NCI-H82 (cell line): ENCODE data around the gene GSE1.

ENCODE experiments used
- DNase-seq: peaks from one replicate; lab custom pipeline; 2025; lab: John Stamatoyannopoulos, UW

Gene GSE1

DNA sequence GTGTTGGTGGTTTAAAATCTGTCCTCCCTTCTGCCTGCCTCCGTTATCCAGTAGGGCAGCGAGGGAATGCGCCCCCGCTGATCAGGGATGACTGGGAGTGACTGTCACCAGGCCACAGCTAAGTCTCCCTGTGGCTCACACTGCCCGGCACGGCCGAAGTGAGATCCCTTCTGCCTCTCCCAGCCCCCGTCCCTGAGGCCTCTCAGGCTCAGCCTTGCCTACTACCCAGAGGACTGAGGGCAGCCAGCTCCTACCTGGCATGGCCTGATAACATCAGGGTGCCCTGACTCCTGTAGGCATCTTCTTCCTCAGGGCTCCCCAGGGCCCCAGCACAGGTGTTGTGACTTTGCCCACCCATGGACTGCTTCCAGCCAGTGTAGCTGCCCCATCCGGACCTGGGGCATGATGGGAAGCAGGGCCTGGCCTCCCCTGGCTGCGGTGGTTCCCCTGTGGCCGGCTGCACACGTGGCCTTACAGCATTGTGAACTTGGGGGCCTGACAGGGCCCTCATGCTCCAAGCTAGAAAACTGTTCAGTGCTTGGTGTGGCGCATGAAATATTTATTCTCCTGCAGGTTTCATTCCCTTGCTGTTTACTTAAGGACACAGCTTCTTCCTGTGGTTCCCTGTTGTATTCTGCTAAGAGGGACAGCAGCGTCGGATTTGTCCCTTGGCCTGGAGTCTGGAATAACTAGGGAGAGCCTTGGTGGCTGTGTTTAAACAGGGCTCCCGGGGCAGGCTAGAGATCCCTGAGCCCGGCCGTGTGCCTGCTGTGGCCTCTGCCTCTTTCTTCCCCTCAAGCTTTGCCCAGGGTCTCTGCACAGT lies 45.6 kb downstream of the GSE1 start:
- DNase-seq, result no peak

DNA sequence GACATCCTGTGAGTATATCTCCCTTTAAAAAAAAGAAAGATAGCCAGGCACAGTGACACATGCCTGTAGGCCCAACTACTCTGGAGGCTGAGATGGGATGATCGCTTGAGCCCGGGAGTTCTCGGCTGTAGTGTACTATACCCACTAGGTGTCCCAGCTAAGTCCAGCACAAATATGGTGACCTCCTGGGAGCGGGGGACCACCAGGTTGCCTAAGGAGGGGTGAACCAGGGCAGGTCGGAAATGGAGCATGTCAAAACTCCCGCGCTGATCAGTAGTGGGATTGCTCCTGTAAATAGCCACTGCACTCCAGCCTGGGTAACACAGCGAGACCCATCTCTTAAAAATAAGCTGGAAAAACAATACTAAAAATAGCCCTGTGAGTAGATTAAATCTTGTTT lies 46.2 kb downstream of the GSE1 start:
- DNase-seq, result no peak

DNA sequence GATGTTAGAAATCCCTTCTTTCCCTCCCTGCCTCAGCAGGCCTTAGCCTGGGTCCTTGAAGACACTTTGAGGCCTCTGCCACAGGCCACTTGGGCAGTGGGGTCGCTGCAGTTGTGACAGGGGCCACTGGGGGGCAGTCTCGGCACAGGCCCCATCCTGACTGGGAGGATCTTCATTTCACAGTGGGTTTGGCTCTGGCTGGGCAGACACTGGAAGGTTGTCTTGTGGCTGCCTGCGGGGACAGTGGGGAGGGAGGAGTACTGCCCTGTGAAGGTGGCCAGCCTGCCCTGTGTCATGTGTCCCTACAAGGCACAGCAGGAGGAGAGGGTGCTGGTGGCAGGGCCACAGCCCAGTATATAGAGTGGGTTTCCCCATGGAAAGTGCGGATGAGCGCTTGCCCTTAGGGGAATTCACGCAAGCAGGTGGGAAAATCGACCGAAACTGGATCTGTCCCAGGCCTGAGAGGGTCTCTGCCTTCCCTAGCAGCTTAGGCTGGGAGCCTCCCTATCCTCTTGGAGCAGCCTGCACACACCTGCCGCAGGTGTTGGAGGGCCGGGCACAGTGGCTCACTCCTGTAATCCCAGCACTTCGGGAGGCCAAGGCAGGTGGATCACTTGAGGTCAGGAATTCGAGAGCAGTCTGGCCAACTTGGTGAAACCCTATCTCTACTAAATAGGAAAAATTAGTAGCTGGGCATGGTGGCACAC lies 46.8 kb downstream of the GSE1 start:
- DNase-seq, result peak; percentile 80

DNA sequence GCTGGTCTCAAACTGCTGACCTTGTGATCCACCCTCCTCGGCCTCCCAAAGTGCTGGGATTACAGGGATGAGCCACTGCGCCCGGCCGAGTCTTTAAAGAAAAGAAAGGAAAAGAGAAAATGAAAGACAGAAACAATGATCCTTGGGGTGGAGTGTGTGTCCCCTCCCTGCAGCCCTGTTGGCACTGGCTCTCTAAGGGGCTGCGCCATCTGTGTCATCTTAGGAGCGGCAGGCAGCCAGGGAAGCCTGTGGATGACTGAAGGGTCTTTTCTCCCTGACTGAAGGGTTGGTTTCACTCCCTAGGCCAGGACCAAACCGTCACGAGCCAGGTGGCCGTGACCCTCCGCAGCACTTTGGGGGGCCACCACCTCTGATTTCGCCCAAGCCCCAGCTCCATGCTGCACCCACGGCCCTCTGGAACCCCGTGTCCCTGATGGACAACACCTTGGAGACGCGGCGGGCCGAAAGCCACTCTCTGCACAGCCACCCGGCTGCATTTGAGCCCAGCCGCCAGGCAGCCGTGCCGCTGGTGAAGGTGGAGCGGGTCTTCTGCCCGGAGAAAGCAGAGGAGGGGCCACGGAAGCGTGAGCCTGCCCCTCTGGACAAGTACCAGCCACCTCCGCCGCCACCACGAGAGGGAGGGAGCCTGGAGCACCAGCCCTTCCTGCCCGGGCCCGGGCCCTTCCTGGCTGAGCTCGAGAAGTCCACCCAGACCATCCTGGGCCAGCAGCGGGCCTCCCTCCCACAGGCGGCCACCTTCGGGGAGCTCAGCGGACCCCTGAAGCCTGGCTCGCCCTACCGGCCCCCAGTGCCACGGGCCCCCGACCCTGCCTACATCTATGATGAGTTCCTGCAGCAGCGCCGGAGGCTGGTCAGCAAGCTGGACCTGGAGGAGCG lies 48.0 kb downstream of the GSE1 start:
- no peak for DNase-seq

DNA sequence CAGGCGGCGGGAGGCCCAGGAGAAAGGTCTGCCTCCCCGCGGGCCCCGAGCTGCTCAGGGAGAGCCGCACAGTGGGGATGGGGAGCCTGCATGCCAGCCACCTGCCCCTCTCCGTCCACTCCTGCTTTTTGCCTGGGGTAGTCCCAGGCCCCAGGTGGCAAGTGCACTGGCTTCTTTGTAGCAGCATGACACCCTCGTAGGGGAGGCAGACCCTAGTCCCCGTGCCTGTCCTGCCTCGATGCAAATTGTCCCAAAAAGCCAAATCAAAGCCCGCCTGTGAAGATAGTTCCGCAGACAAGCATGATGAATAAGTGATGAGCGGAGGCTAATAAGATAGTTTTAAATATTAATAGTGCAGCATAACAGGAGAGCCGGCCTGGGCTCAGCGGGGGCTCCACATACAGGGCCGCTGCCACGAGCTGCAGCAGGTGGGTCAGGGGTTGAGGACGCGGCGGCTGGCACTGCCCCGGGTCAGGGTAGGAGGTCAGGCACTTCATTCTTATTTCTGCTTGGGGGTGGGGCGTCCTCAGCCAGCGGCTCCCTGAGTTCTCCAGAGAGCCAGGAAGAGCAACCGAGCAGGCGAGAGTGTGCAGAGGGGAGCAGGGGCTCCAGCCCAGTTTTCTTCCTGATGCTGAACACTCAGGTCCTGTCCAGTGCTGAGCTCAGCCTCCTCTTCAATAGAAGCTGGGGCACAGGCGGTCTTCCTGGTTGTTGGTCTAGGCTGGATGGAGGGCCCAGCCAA lies 48.8 kb downstream of the GSE1 start:
- no peak for DNase-seq

DNA sequence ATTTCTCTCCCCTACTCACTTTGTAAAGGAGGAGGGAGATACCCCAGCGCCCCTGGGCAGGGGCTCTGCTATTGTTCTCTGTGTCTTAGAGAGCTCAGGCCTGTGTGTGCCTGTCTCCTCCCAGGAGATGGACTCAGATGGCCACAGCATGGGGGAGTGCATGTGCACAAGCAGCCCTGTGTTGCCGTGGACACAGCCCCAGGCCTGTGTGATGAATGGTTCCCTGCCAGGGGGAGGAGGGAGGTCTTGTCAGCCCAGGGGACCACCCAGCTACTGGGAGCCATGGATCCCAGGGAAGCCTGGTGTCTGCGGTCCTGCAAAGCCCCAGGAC lies 49.3 kb downstream of the GSE1 start:
- no peak for DNase-seq

DNA sequence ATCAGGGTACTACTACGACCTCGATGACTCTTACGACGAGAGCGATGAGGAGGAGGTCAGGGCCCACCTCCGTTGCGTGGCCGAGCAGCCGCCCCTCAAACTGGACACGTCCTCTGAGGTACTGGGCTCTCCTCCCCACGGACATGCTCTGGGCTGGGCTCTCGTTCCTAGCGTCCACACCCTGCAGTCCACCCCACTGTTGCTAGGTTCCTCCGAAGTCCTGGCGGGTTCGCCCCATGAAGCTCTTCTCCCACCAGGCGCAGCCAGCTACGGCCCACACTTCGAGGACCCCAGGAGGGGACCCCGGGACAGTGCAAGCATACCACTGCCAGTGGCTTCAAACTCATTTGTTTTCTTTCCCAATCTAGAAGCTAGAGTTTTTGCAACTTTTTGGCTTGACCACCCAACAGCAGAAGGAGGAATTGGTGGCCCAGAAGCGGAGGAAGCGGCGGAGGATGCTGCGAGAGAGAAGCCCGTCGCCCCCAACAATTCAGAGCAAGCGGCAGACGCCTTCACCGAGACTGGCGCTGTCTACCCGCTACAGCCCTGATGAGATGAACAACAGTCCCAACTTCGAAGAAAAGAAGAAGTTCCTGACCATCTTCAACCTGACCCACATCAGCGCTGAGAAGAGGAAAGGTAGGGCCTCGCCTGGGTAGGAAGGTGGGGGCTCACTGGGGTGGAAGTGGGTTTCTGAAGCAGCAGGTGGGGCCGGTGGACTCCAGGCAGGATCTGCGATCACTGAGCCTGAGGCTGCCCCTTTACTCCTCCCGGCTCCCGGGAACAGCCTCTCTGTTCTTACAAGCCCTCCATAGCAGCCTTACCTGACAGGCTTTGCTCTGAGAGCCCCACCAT lies 50.1 kb downstream of the GSE1 start:
- no peak for DNase-seq

DNA sequence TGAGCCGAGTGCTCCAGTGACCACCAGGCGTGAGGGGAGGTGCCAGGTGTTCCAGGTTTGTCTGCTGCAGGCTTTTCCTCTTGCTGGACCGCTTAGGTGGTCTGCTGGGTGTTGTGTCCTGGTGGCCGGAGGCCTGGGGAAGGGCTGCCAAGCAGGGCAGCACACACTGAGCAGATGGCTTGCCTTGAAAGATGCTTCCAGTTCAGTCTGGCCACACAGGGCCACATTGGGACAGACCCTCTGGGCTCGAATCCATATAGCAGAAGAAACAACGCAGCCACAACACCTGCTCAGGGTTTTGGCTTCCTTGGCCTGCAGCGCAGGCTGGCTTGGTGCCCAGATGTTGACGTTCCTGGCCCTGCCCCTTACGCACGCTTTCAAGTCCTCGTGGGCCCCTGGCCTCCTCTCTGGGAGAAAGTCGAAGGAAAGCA lies 50.8 kb downstream of the GSE1 start:
- DNase-seq, result no peak

DNA sequence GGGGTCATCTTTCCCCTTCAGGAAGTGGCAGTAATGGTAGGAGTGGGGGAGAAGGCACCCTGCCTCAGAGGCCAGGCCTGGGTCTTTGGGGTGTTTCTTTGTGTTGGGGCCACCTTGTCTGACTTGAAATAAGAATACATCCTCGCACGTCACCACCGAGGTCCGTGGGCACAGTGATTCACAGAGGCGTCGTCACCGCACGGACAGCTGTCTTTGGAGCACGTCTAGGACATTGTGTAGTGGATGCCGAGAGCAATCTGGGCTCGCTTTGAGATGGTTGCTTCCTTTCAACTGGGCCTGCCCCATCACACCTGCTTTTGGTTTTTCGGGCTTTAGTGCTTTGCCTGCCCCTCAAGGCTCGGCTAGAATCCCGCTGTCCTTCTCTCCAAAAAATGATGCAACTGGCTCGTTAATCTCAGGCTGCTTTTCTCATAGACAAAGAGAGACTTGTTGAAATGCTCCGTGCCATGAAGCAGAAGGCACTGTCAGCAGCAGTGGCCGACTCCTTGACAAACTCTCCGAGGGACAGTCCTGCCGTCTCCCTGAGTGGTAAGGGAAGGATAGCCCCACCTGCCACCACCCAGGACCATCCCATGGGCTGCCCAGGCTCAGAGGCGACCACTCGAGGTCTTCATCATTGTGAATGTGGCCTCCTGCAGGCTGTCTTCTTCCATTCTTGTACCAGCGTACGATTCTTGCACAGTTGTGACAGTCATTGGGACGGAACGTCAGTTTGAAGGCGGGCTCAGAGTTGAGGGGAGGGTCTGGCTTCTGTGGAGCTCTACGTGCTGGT lies 51.7 kb downstream of the GSE1 start:
- DNase-seq, result no peak

DNA sequence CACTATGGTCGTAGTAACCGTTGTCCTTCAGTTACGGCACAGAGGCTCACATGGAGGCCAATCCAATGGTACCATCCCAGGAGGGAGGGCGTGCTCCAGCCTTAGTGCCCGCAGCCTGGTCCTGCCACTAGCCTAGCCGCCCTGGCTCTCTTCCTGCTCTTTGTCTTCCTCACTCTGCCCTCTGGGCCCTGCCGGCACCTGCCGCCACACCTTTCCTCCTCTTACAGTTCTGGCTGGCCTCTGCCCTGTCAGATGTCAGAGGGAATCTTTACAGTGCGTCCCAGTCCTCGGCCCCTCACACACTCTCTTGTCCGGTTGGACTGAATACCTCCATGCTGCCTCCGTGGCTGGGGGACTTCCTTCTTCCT lies 52.2 kb downstream of the GSE1 start:
- no peak for DNase-seq

DNA sequence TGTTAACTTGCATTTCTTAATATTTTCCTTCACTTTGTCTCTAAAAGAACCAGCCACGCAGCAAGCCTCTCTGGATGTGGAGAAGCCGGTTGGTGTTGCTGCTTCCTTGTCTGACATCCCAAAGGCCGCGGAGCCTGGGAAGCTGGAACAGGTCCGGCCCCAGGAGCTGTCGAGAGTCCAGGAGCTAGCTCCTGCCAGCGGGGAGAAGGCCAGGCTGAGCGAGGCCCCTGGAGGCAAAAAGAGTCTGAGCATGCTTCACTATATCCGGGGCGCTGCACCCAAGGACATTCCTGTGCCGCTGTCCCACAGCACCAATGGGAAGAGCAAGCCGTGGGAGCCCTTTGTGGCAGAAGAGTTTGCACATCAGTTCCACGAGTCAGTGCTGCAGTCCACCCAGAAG lies 52.8 kb downstream of the GSE1 start:
- no peak for DNase-seq

DNA sequence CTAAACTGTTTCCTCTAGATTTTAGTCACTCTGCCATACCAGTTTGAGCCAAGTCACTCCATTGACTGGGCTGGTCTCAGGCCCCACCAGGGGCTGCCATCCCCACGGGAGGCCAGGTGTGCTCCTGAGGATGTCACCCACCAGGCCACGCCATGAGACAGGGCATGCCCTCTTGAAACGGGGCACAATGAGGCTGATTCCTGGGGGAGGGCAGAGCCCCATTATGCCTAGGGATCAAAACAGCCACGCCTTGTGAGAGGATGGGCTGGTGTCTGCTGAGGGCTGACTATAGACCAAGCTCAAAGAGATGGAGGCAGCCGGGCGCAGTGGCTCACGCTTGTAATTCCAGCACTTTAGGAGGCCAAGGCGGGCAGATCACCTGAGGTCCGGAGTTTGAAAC lies 54.1 kb downstream of the GSE1 start:
- no peak for DNase-seq

DNA sequence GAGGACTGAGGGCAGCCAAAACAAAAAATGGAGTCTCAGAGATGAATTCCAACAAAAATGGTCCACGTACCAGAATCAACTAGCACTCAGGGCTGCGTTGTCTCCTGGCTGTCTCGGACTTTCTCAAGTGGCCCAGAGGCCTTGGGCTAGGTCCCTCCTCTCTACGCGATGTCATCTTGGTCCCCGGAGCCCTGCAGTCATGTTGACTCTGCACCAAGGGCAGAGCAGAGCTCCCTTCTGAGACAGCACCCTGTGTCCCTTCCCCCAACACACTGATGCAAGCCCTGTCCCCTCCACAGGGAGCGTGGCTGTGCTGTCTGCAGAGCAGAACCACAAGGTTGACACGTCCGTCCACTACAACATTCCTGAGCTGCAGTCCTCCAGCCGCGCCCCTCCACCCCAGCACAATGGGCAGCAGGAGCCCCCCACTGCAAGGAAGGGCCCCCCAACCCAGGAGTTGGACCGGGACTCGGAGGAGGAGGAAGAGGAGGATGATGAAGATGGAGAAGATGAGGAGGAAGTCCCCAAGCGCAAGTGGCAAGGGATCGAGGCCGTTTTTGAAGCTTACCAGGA lies 54.8 kb downstream of the GSE1 start:
- DNase-seq, result peak; percentile 28

DNA sequence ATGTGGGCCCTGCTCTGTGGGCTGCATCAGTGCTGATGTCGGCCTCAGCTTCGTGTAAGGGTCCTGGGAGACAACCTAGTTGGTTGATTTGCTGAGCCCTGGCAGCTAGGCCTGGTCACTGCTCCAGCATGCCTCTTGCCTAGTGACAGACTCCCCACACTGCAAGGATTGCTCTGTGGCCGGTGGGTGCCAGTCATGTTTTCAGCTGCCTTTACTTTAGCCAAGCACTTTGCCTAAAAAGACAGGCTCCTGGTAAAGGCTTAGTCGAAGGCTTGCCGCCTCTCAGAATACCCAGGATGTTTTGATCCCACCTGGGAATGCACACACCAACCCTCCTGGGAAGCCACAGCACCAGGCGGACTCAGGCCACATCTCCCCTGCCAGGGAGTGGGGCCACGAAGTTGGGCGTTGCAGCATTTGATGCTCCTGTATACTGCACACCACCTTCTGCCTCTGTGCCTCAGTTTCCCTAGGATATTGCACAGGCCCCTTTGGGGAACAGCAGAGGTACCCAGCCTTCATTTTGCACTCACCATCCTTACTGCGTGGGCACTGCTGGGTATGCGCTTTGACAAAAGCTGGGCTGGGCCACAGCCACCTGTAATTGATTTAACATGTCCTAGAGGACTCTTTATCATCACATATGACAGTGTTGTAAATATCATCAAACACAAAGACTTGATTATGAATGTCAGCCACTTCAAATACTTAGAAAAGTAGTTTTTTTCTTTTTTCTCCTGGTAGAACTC lies 55.7 kb downstream of the GSE1 start:
- DNase-seq, result no peak

DNA sequence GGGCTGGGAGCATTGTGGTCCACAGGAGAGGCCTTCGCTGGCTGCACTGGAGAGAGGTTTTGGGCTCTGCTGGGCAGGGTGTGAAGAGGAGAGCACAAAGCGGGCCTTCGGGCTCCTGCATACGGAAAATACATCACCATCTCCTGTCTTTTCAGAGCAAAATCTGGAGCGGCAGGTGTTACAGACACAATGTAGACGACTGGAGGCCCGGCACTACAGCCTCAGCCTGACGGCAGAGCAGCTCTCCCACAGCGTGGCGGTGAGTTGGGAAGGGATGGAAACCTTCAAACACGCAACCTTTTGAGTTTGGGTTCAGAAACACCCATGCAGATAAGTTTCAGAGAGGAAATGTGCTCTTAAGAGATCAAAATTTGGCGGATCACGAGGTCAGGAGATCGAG lies 57.7 kb downstream of the GSE1 start:
- no peak for DNase-seq

DNA sequence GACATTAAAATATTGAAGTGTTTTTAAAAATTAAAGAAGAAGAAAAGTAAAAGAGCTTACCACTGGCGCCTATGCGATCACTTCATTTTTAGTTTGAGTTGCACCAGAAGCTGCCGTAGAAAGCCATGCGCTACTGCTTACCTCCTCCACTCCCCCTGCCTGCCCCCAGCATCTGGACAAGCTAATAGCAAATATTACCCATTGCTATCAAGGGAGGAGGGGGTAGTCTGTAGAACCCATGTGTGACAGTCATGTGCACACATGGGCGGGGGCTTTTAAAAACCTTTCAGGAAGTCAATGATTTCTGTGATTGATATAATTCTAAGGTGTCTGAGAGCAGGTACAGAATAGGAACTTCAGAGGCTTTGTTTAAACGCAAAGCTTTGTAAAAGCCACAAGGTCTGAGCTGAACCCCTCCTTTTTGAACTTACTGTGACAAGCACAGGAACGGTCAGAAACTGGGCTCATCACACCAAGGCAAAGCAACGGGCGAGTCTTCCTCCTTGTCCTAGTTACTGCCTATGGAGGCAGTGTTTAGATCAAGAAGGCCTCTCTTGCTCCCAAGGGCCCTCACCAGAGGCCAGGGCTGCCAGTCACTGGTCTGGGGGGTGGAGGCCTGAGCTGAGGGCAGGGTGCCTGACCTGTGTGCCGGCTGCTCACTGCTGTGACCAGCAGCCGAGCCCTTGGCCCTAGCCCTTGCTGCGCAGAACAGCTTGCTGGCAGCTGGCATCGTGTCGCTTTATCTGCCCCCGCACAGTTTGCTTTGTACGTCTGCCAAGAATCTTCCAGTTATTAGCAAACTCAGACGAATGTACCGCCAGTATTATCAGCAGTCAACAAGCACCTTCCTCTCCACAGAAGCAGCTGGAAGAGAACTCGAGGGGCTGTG lies 60.7 kb downstream of the GSE1 start:
- DNase-seq, result peak; percentile 51

DNA sequence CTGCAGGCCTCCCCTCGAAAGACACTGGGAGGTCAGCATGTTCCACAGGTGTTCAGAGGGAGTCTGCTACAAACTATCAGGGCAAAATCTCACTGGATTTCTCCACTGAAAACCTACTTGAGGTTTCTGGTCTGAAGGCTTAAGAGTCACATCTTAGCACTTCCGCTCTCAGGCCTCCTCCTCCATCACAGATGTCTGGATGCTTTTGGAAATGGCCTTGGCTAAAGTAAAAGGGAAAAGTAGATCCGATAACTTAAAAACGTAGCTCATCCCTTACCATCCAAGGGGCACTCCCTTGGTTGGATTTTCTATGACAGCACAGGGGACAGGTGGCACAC lies 61.3 kb downstream of the GSE1 start:
- peak; percentile 39 for DNase-seq

DNA sequence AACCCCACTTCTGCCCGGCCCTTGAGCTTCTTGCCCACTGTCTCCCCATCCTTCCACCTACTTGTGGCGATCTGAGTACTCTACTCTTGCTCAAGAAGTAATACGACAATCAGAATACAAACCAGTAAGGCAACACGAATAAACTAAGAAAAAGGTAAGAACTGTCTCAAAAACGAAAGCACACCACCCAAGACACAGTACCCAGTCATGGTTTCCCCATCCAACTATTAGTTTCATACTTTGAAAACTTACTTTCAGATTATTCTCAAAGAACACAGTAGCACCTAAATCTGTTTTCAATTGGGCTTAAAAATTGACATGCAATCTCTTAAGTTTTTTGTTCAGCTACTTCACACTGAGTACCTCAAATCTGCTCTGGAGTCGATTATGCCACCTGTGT lies 61.7 kb downstream of the GSE1 start:
- DNase-seq, result no peak
